HG02973 (cell line): ENCODE measurements around the gene AIPL1.

ENCODE experiments used
- ATAC-seq: cut with Tn5 transposase; IDR thresholded peaks from one replicate; pipeline ENCODE4 v1.9.1; 2021; ENCODE audit warnings: moderate library complexity; ENCODE audit not compliant: unreplicated experiment

Gene AIPL1

DNA sequence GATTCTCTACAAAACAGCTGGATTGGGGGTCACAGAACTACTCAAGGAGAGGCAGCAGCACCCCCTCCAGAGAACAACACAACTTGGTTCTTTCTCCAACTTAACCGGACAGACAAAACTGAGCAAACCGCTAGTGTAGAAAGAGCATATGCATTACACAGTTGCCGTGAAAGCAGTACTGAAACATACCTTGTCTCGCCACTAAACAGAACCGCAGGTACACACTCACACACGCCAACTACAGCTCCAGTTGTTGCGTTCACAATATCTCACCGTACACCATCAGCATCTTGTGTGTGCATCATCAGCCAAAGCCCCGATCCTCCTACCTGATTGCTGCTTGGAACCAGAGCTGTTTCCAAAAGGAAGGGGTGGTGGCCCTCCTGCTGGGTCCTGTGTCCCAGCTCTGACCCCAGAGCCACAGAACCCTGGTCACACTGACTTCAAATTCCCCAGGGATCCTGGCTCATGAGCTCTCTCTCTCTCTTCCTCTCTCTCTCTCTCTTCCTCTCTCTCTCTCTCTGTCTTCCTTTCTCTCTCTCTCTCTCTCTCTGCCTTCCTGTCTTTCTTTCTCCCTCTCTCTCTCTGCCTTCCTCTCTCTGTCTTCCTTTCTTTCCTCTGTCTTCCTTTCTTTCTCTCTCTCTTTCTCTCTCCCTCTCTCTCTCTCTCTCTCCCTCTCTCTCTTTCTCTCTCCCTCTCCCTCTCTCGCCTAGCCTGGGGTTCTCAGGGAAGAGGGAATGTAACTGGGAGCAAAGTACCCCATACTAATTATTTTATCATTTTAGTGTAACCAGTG lies 17.7 kb upstream of the AIPL1 start:
- ATAC-seq: no peak

DNA sequence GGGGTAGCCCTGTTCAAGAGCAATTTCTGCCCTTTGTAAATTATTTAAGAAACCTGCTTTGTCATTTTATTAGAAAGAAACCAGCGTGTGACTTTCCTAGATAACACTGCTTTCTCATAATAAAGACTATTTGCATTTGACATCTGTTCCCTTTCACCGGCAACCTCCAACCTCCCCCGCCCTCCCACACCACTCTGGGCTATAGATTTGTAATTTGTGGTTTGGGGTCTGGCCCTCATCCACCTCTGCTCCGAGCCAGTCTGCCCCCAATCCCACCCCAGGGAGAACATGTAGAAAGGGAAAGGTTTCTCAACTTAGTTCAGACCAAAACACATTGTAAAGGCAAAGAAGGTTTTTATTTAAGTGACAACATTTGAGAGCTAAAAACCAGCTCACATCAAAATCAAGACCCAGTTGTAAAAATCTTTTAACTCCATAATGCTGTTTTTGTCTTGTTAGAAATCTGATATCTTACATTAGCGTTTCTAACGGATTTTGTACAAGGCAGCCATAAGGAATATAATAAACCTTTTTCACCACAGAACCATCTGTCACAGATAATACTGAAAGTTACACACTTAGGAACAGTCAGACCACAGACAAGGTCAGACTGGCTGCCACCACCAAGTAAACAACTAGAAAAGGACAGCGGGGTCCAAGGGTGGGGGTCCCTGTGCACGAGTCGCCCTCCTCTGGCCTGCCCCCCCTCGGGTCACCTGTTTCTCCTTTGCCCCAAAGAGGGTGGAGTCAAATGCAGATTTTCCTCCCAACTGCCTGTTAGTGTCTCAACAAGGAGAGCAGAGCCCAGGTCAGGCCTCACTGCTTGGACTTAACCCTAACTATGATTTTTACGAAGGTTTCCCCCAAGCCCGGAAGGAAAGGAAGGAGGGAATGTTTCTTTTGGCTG lies 16.3 kb upstream of the AIPL1 start:
- no peak for ATAC-seq

- ATAC-seq: no peak
These were observed 14.4 kb upstream of the AIPL1 start for GRCh38 chr17:6449307-6449706.

GRCh38 chr17:6448473-6448872 lies 13.6 kb upstream of the AIPL1 start:
- no peak for ATAC-seq

- ATAC-seq: no peak
These were observed 11.7 kb upstream of the AIPL1 start for GRCh38 chr17:6446516-6447100.

- ATAC-seq: no peak
These were observed 9.8 kb upstream of the AIPL1 start for GRCh38 chr17:6444571-6445335.

DNA sequence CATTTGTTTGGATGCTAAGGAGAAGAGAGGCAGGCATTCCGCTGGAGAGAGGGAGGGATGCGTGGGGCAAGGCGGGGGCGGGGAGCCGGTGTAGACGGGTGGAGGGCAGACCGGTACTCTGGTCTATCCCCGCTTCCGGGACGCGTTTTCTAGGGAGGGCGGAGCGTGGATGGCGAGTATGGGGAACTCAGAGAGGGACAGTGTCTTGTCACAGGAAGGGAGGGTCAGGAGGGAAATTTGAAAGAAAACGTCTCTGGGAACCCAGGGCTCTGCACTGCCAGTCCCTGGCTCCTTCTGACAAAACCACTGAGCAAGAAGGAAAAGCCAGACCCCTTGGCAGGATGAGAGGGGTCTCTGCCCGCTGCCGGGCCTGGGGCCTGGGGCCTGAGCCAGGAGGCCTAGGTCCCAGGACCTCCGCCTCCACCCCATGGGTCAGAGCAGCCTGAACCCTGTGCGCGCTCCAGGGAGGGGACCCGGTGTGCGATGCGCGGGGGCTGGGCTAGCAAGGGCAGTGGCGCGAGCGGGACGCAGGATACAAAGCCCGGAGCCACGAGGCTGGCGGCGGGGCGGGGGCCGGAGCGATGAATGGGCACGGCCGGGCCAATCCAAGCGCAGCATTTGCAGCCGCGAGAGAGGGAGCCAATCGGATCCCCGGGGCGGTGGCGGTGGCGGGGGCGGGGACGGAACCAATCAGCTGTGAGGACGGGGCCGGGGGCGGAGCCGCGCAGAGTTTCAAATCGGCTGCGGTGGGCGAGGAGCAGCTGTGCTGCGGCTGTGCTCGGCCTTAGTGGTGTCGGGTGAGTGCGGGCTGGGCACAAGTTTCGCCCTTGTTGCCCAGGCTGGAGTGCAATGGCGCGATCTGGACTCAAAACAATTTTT lies 9.0 kb upstream of the AIPL1 start, which contains the start of gene PIMREG:
TSS of gene PIMREG (plus strand) at position 764 of the 879 bp plus-strand sequence. CDS start 656 bp downstream, outside the sequence.
- ATAC-seq: peak; percentile 77

- no peak for ATAC-seq
These were observed 7.9 kb upstream of the AIPL1 start for GRCh38 chr17:6442775-6443174.

GRCh38 chr17:6439951-6440350 lies 5.0 kb upstream of the AIPL1 start:
- ATAC-seq: no peak

GRCh38 chr17:6437956-6438355 lies 3.0 kb upstream of the AIPL1 start:
- ATAC-seq: no peak

DNA sequence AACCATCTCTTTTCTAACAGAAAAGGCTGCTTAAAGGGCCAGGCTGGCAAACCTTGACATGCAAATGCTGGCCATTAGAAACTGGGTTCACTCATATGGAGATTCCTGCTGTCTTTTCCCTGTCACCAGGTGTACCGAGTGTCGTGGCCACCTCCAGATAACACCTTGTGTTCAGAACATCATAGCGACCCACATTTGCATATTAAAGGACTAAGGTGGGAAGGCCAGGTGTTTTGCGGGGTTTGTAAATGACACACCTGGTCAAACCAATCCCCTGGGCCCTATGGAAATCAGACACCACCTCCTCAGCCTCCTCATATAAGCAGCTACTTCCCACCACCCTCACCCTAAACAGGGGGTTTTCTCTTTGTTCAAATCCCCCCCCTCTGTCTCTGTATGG lies 2.5 kb upstream of the AIPL1 start:
- no peak for ATAC-seq

- ATAC-seq: no peak
These were observed 1.0 kb upstream of the AIPL1 start for GRCh38 chr17:6435968-6436367.

- ATAC-seq: no peak
These were observed 4.2 kb downstream of the AIPL1 start for GRCh38 chr17:6430769-6431168.

DNA sequence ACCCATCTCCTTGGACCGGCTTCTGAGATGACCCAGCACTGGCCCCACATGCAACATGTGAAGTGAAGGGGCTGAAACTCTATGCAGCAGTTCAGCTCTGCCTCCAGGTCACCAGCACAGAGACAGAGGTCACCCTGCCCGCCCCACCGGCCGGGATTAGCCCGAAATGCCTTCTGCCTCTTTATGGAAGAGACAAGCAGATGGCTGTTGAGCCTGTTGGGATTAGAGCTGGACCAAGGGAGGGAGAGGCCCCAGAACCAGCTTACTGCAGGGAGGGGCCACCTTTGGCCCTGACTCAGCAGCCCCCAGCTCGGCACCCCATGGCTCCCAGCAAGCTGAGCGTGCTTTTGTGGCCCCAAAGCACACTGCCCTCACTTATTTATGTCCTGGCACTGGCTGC lies 5.7 kb downstream of the AIPL1 start:
- no peak for ATAC-seq

DNA sequence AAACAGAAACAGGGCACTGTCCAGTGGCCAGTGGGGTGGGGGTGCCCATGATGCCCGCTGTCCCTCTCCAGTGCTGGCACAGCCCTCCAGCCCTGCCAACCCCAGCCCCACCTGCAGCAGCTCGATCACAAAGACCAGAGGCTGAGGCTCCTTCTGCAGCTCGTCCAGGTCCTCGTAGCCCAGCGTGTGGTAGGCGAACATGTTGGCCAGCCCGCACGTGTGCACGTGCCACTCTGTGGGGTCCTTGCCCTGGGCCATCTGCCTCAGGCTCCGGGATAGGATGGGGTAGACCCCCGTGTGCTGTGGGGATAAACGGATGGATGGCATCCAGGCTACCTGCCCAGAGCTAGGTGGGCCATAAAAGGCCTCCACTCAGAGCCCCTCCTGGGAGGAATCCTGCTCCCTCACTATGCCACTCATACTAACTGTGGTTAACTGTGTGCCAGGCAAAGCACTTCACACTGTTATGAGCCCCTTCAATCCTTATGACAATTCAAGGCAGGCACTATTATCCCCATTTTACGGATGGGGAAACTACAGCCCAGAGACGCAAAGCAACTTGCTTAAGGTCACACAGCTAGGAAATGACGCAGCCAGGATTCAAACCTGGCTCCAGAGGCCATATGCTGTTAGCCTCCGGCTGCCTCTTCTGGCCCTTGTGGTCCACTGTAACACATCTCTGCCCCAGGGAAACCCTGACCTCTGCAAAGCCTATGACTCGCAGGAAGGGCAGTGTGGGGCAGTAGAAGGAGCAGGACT lies 6.5 kb downstream of the AIPL1 start:
- ATAC-seq: no peak

- ATAC-seq: no peak
These were observed 7.6 kb downstream of the AIPL1 start for GRCh38 chr17:6427279-6427781.

DNA sequence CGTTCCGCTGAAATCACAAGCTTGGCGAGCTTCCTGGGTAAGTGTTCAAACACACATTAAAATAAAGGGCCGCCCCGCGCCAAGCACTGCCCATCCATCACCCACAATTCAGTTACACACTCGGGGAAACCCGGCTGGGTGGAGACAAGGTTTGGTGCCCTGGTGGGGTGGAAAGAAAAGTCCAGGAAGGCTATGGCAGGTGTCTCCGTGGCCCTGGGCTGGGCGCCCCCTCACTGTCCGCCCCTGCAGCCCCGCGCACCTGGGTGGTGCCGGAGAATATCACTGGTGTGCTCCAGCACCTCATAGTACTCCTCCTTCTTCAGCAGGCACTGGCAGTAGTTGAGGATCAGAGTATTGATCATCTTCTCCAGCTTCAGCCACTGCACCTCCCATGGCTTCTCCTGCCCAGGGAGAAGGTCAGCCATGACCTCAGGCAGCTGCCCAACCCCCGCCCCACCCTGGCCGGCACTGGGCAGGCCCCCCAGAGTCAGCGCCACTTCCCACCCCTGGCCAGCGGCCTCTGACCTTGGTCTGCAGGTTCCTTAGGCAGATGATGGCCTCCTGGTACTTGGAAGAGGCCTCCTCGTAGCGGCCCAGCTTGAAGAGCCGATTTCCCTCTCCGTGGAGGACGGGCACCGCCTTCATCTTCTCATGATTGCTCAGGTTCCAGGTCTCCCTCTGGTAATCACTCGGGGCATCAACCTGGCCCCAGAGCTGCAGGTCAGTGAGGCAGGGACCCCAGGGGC lies 8.4 kb downstream of the AIPL1 start:
- no peak for ATAC-seq

GRCh38 chr17:6425407-6425806 lies 9.5 kb downstream of the AIPL1 start:
- no peak for ATAC-seq
